Measurements from ENCODE around the gene STK32C.
"Not testable (repeated sequence)": the region's sequence is repeated elsewhere in the genome, so short reads cannot be mapped to it uniquely, and the experiment has no call there.

DNA sequence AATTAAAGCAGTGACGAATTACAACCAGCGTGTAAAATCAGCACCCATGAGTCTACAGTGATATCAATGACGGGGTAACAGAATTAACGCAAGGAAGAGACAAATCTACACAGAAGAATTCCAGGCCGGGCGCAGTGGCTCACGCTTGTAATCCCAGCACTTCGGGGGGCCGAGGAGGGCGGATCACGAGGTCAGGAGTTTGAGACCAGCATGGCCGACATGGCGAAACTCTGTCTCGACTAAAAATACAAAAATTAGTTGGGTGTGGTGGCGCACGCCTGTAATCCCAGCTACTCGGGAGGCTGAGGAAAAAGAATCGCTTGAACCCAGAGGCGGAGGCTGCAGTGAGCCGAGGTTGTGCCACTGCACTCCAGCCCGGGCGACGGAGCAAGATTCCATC, 12.3 kb downstream of the STK32C start:
- TF ChIP-seq, protein P1, sequence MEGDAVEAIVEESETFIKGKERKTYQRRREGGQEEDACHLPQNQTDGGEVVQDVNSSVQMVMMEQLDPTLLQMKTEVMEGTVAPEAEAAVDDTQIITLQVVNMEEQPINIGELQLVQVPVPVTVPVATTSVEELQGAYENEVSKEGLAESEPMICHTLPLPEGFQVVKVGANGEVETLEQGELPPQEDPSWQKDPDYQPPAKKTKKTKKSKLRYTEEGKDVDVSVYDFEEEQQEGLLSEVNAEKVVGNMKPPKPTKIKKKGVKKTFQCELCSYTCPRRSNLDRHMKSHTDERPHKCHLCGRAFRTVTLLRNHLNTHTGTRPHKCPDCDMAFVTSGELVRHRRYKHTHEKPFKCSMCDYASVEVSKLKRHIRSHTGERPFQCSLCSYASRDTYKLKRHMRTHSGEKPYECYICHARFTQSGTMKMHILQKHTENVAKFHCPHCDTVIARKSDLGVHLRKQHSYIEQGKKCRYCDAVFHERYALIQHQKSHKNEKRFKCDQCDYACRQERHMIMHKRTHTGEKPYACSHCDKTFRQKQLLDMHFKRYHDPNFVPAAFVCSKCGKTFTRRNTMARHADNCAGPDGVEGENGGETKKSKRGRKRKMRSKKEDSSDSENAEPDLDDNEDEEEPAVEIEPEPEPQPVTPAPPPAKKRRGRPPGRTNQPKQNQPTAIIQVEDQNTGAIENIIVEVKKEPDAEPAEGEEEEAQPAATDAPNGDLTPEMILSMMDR (conservative IDR thresholded peaks at IDR 0.05; ENCODE audit: low read depth, low read length) = not testable (repeated sequence)
- not testable (repeated sequence) for TF ChIP-seq EZH2 (IDR thresholded peaks at IDR 0.05; ENCODE audit: borderline replicate concordance, low read depth, low read length, poor library complexity, severe bottlenecking)

Data from A673 (cell line).